Suprapubic skin (tissue), 4 donors: ENCODE data around the gene CNBP. TPM values are rescaled to one million over a fixed set of nuclear protein-coding genes. Genes with fewer than 3 reads are reported as not detected.
"Not testable (repeated sequence)": the region's sequence is repeated elsewhere in the genome, so short reads cannot be mapped to it uniquely, and the experiment has no call there.

Experiments used
- DNase-seq, 2 donors: peaks; one replicate each; pipeline ENCODE4 v3.0.0-alpha.2; 2019; ENCODE audit warnings: low spot score in 2 of 2
- H3K27ac ChIP-seq: fragments of 200-600 bp; sonication (generic); one replicate; pipeline ENCODE4 v1.5.1; 2019
- H3K27me3 ChIP-seq: fragments of 200-600 bp; sonication (generic); one replicate; pipeline ENCODE4 v1.5.1; 2019
- H3K36me3 ChIP-seq: fragments of 200-600 bp; sonication (generic); one replicate; pipeline ENCODE4 v1.5.1; 2019
- H3K4me1 ChIP-seq: fragments of 200-600 bp; sonication (generic); one replicate; pipeline ENCODE4 v1.5.1; 2019
- H3K4me3 ChIP-seq: fragments of 200-600 bp; sonication (generic); one replicate; pipeline ENCODE4 v1.5.1; 2019; ENCODE audit warnings: mild to moderate bottlenecking
- H3K9me3 ChIP-seq: fragments of 200-600 bp; sonication (generic); one replicate; pipeline ENCODE4 v1.5.1; 2019
- EP300 ChIP-seq: sonication (generic); formaldehyde crosslinking; IDR thresholded peaks from one replicate; pipeline ENCODE4 v1.6.1; 2017; ENCODE audit warnings: antibody characterized with exemption
- POLR2A ChIP-seq, 2 donors: fragments of 450-650 bp; IDR thresholded peaks; one replicate each; pipeline ENCODE4 v1.6.1; 2017; ENCODE audit warnings: antibody characterized with exemption in 2 of 2, mild to moderate bottlenecking in 2 of 2, moderate library complexity in 2 of 2
- POLR2AphosphoS5 ChIP-seq, 3 donors: sonication (generic); formaldehyde crosslinking; IDR thresholded peaks; one replicate each; pipeline ENCODE4 v1.6.1; 2017; ENCODE audit warnings: antibody characterized with exemption in 3 of 3
- WGBS: methylation state at CpG from one replicate; pipeline ENCODE4 v1.1.5; 2018; 5-methylcytosine and 5-hydroxymethylcytosine counted together
- total RNA-seq, 4 donors: library from RNA; depleted of rRNA; stranded (reverse); fragments of >200 nt; gene quantifications; one replicate each; pipeline ENCODE4 v1.1.0, GENCODE V29; 2016
- TF ChIP-seq, protein P1 (sequence below), 2 donors: fragments of 200-600 bp in 1 of 2; fragments of 450-650 bp in 1 of 2; sonication (generic) in 1 of 2; IDR thresholded peaks; one replicate each; pipeline ENCODE4 v1.5.1; 2016 to 2019; ENCODE audit warnings: antibody characterized with exemption in 2 of 2, mild to moderate bottlenecking in 1 of 2, moderate library complexity in 1 of 2

CNBP gene
- total RNA-seq, 4 donors from 2014 or later: 361 to 504 (median 408) TPM

DNA sequence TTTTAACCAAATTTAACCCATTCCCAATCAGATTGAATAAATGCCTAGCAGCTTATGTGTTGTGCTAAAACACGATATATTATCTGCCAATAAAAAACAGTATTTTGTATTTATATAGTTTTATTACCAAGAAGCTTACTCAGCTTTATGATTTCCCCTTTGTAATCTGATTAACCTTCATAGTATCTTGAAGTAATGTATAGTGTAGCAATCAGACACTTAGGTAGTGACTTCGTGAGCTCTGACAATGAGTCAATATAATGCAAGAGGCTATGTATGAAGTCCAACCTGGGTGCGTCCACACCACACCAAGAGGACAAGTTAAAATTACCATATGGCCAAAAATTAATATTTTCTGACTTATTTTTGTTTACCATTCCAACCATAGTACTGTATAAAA, 2.1 kb upstream of the CNBP start:
- peaks cover 31% of the 10 kb centered on the region for H3K4me1 ChIP-seq
- DNase-seq: no peak
- no peaks in the 10 kb centered on the region for H3K9me3 ChIP-seq
- H3K4me3 ChIP-seq: no peak overlapping the region
- no peak overlapping the region for H3K27ac ChIP-seq
- WGBS: 87% methylated on average over 3 of the region's 3 CpGs
- H3K36me3 ChIP-seq: no peaks in the 10 kb centered on the region
- no peaks in the 10 kb centered on the region for H3K27me3 ChIP-seq
- TF ChIP-seq, protein P1, sequence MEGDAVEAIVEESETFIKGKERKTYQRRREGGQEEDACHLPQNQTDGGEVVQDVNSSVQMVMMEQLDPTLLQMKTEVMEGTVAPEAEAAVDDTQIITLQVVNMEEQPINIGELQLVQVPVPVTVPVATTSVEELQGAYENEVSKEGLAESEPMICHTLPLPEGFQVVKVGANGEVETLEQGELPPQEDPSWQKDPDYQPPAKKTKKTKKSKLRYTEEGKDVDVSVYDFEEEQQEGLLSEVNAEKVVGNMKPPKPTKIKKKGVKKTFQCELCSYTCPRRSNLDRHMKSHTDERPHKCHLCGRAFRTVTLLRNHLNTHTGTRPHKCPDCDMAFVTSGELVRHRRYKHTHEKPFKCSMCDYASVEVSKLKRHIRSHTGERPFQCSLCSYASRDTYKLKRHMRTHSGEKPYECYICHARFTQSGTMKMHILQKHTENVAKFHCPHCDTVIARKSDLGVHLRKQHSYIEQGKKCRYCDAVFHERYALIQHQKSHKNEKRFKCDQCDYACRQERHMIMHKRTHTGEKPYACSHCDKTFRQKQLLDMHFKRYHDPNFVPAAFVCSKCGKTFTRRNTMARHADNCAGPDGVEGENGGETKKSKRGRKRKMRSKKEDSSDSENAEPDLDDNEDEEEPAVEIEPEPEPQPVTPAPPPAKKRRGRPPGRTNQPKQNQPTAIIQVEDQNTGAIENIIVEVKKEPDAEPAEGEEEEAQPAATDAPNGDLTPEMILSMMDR (IDR thresholded peaks at IDR 0.05): no peak
- TF ChIP-seq EP300 (no peak), POLR2A (IDR thresholded peaks at IDR 0.05) (no peak), POLR2AphosphoS5 (IDR thresholded peaks at IDR 0.05) (no peak)

DNA sequence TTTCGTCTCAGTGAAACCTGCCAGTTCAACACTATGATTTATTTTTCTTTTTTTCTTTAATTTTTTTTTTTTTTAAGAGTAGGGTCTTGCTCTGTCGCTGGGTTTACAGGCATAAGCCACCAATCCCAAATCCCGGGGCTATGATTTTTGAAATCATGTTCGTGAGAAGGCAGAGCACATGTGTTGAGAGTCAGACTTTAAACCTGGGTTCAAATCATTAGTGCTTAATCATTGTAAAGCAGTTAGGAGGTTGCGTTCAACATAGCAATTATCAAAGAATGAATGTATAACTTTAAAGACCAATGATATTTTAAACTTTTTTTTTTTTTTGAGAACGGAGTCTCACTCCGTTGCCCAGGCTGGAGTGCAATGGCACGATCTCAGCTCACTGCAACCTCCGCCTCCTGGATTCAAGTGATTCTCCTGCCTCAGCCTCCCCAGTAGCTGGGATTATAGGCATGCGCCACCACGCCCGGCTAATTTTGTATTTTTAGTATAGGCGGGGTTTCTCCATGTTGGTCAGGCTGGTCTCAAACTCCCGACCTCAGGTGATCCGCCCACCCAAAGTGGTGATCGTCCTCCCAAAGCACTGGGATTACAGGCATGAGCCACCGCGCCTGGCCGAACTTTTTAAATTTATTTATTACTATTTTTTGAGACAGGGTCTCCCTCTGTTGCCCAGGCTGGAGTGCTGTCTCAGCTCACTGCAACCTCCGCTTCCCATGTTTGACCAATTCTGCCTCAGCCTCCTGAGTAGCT, 1.3 kb upstream of the CNBP start:
- H3K9me3 ChIP-seq, H3K36me3 ChIP-seq, H3K27me3 ChIP-seq, DNase-seq: not testable (repeated sequence)
- WGBS: 75% methylated on average over 20 of the region's 20 CpGs
- Histone ChIP-seq H3K4me3 (peak overlapping the region; percentile 95), H3K4me1 (peaks cover 39% of the 10 kb centered on the region), H3K27ac (peak overlapping the region; percentile 100)

DNA sequence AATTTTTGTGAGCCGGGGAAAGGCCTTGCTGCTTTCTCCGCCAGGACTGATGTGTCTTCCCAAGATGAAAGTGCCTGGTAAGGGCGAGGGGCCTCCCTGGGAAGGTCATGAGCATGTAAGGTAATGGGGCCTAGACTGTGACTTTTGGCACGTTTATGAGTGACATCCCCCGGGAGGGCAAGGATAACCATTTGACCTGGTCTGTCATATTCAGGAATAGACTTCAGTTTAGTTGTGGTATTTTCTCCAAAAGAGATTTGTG, 631 bp upstream of the CNBP start:
- TF ChIP-seq POLR2AphosphoS5 (IDR thresholded peaks at IDR 0.05) (no peak), EP300 (no peak), POLR2A (IDR thresholded peaks at IDR 0.05) (no peak)
- TF ChIP-seq, protein P1 (IDR thresholded peaks at IDR 0.05): peak in 1 of 2 donors; percentile 2
- DNase-seq: no peak
- H3K27me3 ChIP-seq: no peaks in the 10 kb centered on the region
- no peaks in the 10 kb centered on the region for H3K9me3 ChIP-seq
- peaks cover 46% of the 10 kb centered on the region for H3K4me1 ChIP-seq
- WGBS: 1% methylated on average over 5 of the region's 5 CpGs
- H3K27ac ChIP-seq: peak overlapping the region; percentile 100
- no peaks in the 10 kb centered on the region for H3K36me3 ChIP-seq
- peak overlapping the region; percentile 95 for H3K4me3 ChIP-seq

DNA sequence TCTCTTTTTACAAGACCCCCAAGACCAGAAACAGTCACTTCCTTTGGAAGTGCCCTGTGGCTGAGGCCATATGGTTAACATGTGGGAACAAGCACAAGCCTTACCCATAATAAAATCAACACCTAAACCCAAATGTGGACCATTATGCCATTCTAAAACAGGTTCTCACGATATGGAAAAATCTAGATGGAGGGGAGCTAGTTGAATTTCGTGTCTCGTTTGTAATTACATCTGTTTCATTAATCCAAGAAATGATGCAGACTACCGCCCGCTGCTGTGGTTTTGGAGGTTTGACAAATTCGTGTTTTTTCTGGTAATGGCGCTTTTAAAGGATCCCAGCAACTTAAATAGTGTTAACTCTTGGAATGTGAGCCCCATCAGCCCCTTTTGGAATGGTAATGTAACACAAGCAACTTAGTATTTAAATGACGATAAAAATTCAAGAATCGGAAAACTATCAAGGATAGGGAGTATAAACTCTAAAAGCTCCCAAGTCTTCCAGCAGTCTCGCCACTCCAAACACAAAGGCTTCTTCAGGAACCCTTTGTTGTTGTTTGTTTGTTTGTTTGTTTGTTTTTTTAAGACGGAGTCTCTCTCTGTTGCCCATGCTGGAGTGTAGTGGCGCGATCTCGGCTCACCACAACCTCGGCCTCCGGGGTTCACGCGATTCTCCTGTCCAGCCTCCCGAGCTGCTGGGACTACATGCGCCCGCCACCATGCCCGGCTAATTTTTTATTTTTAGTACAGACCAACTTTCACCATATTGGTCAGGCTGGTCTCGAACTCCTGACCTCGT, 1.1 kb downstream of the CNBP start:
- TF ChIP-seq POLR2A (IDR thresholded peaks at IDR 0.05) (no peak), POLR2AphosphoS5 (IDR thresholded peaks at IDR 0.05) (no peak), EP300 (no peak)
- TF ChIP-seq, protein P1 (IDR thresholded peaks at IDR 0.05): no peak
- peaks cover 9% of the 10 kb centered on the region for H3K36me3 ChIP-seq
- WGBS: under 1% methylated on average over 24 of the region's 24 CpGs
- no peaks in the 10 kb centered on the region for H3K27me3 ChIP-seq
- no peak for DNase-seq
- H3K9me3 ChIP-seq: no peaks in the 10 kb centered on the region
- peaks cover 63% of the 10 kb centered on the region for H3K4me1 ChIP-seq
- peak overlapping the region; percentile 95 for H3K4me3 ChIP-seq
- peak overlapping the region; percentile 100 for H3K27ac ChIP-seq

DNA sequence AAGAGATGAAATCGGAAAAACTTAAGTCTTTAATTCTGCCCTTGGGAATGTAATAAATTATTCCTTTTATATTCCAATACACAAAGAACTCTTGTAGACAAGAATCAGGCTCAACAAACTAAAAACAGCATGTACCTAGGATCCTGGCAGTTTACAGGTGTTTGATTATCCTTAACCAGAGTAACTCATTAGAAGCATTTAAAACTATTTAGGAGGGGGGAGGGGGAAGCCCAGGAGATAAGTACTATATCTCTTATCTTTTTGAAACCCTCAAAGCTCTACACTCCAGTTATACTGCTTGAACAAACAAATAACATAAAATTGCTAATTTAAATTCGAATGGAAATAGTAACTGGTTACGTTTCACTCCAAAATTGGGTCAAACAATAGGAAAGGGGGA, 1.9 kb downstream of the CNBP start:
- Histone ChIP-seq H3K36me3 (peaks cover 9% of the 10 kb centered on the region), H3K9me3 (no peaks in the 10 kb centered on the region), H3K27ac (peak overlapping the region; percentile 100), H3K4me1 (peaks cover 71% of the 10 kb centered on the region), H3K27me3 (no peaks in the 10 kb centered on the region), H3K4me3 (peak overlapping the region; percentile 95)
- WGBS: 10% methylated on average over 3 of the region's 3 CpGs
- no peak for DNase-seq
- TF ChIP-seq POLR2A (IDR thresholded peaks at IDR 0.05) (no peak), EP300 (no peak), POLR2AphosphoS5 (IDR thresholded peaks at IDR 0.05) (no peak)
- TF ChIP-seq, protein P1 (IDR thresholded peaks at IDR 0.05): no peak
